ENCODE results near the gene BRCA2.

Gene BRCA2, protein sequence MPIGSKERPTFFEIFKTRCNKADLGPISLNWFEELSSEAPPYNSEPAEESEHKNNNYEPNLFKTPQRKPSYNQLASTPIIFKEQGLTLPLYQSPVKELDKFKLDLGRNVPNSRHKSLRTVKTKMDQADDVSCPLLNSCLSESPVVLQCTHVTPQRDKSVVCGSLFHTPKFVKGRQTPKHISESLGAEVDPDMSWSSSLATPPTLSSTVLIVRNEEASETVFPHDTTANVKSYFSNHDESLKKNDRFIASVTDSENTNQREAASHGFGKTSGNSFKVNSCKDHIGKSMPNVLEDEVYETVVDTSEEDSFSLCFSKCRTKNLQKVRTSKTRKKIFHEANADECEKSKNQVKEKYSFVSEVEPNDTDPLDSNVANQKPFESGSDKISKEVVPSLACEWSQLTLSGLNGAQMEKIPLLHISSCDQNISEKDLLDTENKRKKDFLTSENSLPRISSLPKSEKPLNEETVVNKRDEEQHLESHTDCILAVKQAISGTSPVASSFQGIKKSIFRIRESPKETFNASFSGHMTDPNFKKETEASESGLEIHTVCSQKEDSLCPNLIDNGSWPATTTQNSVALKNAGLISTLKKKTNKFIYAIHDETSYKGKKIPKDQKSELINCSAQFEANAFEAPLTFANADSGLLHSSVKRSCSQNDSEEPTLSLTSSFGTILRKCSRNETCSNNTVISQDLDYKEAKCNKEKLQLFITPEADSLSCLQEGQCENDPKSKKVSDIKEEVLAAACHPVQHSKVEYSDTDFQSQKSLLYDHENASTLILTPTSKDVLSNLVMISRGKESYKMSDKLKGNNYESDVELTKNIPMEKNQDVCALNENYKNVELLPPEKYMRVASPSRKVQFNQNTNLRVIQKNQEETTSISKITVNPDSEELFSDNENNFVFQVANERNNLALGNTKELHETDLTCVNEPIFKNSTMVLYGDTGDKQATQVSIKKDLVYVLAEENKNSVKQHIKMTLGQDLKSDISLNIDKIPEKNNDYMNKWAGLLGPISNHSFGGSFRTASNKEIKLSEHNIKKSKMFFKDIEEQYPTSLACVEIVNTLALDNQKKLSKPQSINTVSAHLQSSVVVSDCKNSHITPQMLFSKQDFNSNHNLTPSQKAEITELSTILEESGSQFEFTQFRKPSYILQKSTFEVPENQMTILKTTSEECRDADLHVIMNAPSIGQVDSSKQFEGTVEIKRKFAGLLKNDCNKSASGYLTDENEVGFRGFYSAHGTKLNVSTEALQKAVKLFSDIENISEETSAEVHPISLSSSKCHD (N-terminal part only)

DNA sequence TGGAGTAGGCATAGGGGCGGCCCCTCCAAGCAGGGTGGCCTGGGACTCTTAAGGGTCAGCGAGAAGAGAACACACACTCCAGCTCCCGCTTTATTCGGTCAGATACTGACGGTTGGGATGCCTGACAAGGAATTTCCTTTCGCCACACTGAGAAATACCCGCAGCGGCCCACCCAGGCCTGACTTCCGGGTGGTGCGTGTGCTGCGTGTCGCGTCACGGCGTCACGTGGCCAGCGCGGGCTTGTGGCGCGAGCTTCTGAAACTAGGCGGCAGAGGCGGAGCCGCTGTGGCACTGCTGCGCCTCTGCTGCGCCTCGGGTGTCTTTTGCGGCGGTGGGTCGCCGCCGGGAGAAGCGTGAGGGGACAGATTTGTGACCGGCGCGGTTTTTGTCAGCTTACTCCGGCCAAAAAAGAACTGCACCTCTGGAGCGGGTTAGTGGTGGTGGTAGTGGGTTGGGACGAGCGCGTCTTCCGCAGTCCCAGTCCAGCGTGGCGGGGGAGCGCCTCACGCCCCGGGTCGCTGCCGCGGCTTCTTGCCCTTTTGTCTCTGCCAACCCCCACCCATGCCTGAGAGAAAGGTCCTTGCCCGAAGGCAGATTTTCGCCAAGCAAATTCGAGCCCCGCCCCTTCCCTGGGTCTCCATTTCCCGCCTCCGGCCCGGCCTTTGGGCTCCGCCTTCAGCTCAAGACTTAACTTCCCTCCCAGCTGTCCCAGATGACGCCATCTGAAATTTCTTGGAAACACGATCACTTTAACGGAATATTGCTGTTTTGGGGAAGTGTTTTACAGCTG, at the start of gene BRCA2, which contains the start of gene ZAR1L:
TSS of gene BRCA2 (plus strand) at position 271 of the 790 bp plus-strand sequence. CDS start 953 bp downstream, outside the sequence.
TSS of gene ZAR1L (minus strand) at position 126 of the 790 bp plus-strand sequence. CDS start 3,438 bp downstream, outside the sequence.
- peak; percentile 96 to 98 for DNase-seq

- no peak for DNase-seq
Measured at GRCh38 chr13:32265726-32266125, 49.6 kb upstream of the BRCA2 start.

- DNase-seq = no peak
Measured at GRCh38 chr13:32266130-32266529, 49.2 kb upstream of the BRCA2 start.

- DNase-seq = peak; percentile 36 to 40
Measured at GRCh38 chr13:32267836-32268439, 47.4 kb upstream of the BRCA2 start.

DNA sequence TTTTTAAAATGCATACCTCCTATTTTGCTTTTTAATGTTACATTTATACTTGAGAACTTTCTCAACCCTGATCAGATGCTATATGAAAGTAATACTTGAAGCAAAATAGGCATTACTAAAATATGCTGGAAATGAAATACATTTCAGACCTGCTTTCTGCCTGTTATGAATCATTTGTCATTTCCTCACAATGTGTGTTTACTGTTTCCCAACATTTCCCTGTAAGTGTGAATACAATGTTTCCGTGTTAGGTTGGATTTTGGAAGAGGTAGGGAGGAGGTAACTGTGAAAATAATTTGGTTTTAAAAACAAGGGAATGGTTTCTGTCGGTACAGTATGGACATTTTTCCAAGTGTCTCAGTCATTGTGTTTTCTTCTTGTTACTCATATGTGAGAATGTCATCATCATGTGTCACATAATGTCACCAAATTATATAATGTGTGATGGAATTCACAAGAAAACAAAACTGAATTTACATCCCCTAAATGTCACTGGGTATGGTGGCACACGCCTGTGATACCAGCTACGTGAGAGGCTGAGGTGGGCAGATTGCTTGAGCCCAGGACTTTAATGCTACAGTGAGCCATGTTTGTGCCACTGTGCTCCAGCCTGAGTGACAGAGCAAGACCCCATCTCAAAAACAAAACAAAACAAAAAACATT, 43.2 kb upstream of the BRCA2 start:
- no peak for DNase-seq

GRCh38 chr13:32277839-32278238, 37.5 kb upstream of the BRCA2 start:
- DNase-seq = no peak

- no peak for DNase-seq
Measured at GRCh38 chr13:32278426-32278825, 36.9 kb upstream of the BRCA2 start.

GRCh38 chr13:32281096-32281495, 34.2 kb upstream of the BRCA2 start:
- DNase-seq = no peak

DNA sequence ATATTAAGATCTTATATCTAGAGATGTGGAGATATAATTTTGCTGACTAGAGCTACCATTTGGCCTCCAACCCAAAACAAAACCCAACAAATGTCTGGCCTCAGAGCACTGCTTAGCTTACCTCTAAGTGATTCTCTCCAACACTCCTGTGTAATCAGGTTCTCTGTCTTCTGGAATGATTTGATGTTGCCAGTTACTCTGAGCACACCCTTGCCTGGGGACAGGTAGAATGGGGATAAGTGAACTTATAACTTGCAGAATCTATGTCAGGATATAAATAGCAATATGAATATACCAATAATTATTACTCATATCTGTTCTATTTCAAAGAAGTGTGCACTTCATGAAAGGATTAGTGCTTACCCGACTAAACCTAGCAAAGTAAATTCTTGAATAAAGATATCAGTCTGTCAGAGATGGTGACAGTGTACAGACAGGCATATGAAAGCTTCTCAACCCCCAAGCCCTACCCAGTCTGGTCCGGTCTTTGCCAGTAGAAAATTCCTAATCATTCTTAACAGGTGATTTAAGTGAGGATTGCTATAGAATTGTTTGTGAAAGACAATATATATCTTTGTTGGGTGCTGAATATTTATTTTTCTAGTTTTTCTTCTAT, 33.1 kb upstream of the BRCA2 start:
- no peak for DNase-seq

- DNase-seq = no peak
Measured at GRCh38 chr13:32284927-32285632, 30.2 kb upstream of the BRCA2 start.

GRCh38 chr13:32285633-32285965, 29.7 kb upstream of the BRCA2 start:
- DNase-seq = no peak

DNA sequence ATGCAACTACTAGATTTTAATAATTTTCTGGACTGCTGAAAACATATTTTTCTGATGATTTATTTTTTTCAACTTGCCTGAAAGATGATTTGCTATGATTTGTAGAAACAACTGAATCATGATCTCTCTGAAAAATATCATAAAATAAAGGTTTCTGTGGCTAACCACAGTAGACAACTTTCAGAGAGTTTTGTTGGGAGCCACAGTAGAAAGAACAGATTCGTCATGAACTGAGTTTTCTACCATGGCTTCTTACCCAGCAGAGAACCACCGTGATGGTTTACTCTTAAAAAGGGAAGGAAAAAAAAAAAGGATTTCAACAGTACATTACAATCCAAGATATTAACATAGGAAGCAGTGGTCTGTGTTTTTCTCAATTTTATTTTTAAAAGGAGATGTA, 18.1 kb upstream of the BRCA2 start:
- DNase-seq = no peak

DNA sequence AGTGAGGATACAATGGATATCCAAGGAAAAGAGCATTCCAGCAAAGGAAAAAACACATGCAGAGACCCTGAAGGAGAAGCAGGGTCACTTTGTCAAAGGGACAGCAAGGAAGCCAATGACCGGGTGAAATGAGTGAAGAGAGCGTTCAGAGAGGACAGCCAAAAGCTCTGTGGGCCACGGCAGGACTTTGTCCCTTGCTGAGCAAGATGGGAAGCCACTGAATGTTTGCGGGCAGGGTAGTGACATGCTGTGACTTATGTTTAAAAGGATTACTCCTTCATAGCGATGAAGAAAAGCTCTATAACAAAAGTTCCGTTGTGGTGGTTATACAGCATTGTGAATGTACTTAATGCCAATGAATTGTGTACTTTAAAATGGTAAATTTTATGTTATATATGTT, 16.6 kb upstream of the BRCA2 start:
- DNase-seq = no peak

- no peak for DNase-seq
Measured at GRCh38 chr13:32299893-32300292, 15.4 kb upstream of the BRCA2 start.

GRCh38 chr13:32300406-32300805, 14.9 kb upstream of the BRCA2 start:
- DNase-seq = no peak

GRCh38 chr13:32300920-32301319, 14.4 kb upstream of the BRCA2 start:
- no peak for DNase-seq

GRCh38 chr13:32302461-32302860, 12.8 kb upstream of the BRCA2 start:
- no peak for DNase-seq

- no peak for DNase-seq
Measured at GRCh38 chr13:32305646-32306045, 9.7 kb upstream of the BRCA2 start.

GRCh38 chr13:32309312-32310133, 5.8 kb upstream of the BRCA2 start:
- peak; percentile 77 to 80 for DNase-seq

All from AML-193 (cell line).